ENCODE data around the gene HOXB3.

Gene HOXB3

DNA sequence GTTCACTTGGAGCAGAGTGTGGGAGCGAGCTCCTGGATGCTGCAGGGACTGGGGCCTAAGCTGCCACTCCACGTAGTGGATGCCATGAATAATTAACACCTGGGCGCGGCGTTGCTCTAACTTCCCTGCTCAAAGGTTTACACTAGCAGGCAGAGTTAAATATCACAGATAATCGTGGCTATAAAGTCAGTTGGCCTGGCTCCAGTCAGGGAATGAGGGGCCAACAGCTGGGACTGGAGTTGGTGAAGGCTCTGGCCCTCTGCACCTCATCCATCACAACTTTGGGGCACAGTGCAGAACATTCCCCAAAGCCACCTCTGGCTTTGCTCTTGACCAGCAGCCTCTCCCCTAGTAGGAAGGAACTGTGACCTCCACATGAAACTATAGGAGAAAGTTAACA is 22.8 kb downstream of the HOXB3 start:
- DNase-seq = no peak

GRCh38 chr17:48566717-48567116 is 23.3 kb downstream of the HOXB3 start:
- no peak for DNase-seq

DNA sequence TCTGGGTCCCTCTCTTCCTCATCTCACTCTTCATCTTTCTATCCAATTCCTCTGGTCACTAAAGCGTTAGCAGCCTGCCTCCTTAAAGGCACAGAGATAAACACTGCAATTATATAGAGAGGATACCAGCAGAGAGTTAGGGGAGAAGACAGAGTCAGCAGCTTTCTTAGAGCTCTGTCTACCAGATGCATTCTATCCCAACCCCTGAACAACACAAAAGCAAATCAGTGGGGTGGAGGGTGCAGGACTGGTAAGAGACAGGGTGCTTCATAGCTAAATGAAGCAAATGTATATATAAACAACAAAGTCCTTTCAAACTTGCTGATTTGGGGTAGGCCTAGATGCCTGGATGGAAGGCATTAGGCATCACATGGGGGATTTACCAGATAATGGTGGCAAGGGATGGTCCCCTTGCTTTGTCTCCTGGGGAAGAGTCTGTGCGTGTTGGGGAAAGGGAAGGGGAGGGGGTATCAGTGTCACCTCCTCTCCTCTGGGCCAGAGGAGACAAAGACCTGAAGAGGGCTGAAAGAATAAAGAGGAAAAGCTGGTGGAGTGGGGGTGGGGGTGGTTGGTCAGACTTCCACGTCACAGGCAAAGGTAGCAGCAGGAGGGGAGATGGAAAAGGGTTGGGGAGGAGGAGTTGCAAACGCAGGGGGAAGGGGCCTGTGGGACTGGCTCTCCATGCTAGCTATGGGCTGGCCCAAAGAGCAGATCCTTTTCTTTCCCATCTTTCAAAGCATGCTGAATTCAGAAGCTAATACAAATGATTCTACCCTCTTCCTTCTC is 23.9 kb downstream of the HOXB3 start:
- no peak for DNase-seq

- DNase-seq = no peak
Observed at GRCh38 chr17:48565022-48565554, 25.0 kb downstream of the HOXB3 start.

- DNase-seq = no peak
Observed at GRCh38 chr17:48564188-48565021, 25.6 kb downstream of the HOXB3 start.

- DNase-seq = no peak
Observed at GRCh38 chr17:48563867-48564187, 26.2 kb downstream of the HOXB3 start.

DNA sequence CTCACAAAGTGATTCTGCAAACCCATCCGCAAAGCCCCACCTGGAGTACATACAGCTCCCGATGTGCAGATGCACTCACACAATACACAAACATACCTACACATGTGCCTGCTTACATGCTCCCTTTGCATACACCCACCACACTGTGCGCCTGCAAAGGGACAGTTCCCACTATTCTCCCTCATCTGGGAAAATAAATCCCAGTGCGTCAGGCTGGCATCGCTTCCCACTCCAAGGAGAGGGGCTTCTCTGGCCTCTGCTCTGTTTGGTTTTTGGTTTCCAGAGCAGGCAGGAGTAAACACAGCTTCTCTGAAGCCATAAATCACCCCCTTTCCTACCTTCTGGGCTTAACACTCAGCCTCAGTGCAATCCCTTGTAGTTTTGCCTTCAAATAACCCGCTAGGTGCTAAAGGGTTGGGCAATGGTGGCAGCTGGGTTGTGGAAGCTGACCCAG is 26.6 kb downstream of the HOXB3 start:
- DNase-seq = no peak

DNA sequence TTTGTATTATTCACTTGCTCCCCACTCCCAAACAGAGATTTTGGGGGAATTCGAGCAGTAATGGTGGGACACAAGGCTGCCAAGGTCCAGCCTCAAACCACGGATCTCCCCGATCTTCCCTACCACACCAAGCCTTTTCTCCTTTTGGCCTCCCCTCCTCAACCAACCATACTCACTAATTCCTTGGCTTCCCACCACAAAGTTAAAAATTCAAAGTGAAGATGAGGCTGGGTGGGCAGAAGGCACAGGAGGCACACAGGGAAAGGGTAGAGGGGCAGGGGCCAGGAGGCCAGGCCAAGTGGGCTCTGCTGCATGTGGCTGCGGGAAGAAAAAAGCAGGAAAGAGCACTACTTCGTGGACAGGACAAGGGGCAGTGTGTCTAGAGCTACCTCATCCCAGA is 27.1 kb downstream of the HOXB3 start:
- DNase-seq = no peak

DNA sequence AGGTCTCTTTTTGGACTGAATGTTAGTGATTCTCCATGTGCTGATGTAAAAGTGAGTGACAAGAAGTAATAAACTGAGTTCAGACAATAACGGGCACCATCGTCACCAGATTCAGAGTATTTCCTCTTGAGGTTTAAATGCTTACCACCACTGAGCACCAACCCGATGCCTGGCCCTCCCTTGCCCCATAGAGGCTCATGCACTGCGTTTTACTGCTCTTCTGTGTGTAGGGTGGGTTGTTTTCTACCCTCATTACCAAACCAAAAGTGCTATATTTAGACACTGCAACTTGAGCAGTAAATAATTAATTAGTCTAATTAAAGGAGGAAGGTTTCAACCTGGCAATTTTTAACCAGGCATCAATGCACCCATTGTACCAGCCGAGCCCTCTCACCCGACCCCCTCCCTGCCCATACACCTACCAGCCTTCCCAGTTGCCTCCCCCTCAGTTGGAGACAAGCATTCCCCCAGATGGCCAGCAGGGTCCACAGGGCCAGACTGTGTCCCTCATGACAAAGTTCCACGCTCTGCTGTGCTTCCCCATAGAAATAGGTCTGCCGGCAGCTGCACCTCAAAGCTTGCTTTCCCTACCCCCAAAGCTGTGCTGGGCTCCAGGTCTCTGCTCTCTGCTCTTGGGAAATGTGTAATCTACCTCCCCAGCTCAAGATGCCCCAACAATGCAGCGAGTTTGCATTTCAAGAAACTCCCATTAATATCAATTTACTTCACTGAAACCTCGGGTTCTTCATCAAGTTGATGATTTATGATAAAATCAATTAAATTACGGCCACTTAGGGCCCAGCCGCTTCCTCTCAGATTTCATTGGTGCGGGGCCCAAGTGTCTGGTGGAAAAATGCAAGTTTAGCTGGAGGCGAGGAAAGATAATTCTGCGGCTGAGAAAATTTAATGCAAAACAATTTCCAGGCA is 27.9 kb downstream of the HOXB3 start:
- DNase-seq = no peak

- DNase-seq = no peak
Observed at GRCh38 chr17:48559840-48560817, 29.9 kb downstream of the HOXB3 start.

DNA sequence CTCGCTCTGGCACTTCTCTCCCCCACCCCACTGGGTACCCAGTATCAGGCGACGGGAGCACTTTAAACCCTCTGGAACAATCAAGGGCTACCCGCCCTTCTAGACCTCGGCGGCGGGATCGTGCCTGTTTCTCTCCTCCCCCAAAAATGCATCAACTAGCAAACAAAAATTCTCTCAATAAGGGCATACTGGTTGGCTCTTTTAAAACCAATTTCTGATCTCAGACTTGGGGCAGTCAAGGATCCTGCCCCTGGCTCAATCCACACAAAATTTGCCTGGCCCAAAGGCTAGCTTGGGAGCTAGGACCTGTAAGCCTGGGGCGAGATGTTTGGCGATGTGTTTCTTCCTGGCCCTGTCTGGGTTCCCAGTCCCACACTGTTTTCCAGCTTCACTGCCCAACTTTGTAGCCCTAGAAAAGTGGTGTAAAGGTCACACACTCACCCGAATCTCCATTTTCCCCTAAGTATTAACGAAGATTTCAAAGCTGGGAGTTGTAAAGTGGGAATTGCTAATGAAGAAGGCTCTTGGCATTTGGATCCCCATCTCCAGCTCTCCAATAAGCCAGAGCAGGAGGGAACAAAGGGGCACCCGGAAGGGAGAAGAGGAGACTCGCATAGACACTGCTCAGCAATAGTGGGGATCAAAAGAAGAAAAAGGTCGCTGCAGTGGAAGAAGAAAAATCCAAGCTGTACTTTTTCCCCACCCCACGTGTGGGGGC is 30.8 kb downstream of the HOXB3 start:
- no peak for DNase-seq

DNA sequence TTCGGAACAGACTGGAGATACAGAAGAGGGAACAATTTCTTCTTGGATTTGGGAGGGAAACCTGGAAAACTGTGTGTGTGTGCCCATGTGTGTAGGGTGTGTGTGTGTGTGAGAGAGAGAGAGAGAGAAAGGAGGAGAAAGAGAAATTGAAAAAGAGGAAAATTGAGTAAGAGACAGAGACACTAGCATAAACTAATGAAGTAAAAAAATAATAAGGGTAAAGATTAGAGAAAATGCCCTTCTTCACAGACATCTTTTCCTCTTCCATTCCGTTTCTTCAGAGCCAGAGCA is 31.3 kb downstream of the HOXB3 start:
- DNase-seq = no peak

DNA sequence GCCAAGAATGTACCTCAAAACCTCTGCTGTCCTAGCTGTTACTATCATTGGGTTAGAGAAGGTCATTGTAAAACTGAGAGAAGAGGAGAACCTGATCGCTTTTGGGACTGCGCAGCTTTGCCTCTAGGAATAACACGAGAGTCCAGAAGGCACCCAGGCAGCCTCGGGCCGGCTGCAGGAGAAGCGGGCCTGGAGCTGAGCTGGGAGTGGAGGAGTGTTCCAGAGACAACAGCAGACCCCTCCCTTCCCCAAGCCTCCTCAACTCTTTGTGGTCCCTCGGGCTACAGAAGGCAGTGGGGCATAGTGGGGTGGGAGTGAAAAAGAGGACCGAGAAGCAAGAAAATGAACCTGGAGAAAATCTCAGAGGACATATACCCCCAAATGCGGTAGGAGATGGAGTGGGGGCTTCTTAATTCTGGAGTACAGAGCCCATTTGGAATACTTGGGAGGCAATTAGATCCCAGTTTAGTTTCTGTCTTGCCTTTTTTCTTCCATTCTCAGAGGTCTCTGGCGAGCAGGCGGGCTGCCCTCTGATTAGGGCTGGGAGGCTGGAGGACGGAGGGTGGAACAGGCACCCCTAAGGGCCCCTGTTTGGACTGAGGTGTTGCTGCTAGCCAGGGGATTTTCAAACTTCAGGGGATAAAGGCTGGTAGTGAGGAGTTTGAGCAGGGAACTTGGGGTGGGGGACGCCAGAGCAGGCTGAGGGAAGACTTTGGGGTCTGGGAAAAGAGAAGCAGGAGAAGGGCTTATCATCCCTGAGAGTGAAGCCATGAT is 31.8 kb downstream of the HOXB3 start:
- DNase-seq = no peak

- DNase-seq = no peak
Observed at GRCh38 chr17:48556576-48557401, 33.3 kb downstream of the HOXB3 start.

DNA sequence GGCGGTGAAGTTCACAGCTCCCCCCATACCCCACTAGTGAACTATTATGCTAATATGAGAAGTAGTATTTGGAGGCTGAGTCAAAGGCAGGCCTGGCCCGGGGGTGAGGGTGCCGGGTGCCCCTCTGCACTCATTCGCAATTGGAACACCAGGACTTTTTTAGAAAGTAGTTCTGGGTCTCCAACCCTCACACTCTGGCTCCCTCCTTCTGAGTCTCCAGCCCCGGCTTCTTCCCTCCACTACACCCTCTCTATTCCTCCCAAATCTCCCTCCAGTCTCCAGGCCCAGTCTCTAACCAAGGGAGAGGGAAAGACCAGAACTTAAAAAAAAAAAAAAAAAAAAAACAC is 33.8 kb downstream of the HOXB3 start:
- no peak for DNase-seq

- no peak for DNase-seq
Observed at GRCh38 chr17:48555258-48556228, 34.5 kb downstream of the HOXB3 start.

DNA sequence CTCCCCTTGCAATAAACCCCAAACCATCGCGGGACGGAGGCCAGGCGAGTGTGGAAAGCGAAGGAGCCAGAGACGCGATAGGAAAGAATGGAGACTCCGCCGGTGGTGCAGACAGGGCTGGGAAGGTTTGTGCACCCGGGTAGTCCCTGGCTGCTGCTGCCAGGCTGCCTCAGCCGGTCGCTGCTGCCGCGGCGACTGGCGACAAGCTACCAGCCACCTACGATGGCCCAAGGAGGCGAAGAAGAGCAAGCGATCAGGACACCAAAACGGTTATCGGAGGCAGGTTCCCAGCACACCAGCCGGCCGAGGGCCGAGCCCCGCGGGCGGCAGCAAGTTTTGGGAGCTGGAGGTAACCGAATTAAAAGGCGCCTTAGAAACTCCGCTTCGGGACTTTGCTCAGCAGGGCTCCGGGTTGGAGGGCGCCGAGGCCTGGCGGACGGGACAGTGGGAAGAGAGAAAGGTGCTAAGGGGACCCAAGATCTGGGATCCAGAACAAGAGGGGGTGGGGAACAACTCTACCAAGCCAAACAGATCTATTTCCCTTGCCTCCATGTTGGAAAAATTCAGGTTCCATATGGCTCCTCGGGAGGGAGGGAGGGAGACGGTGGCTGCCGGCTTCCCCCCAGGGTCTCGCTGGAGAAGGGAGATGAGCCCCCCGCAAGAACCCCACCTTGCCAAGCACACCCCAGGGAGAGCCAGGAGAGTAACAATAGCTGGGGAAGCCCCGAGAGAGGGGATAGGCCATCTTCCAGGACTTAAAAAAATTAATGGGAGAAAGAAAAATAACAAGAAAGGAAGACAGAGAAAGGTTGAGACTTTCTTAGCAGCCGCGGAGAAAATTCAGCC is 35.4 kb downstream of the HOXB3 start:
- DNase-seq = no peak
